Endodermal cell (in vitro differentiated cells): ENCODE measurements around the gene HK3. TPM values are rescaled to one million over a fixed set of nuclear protein-coding genes. Genes with fewer than 3 reads are reported as not detected.

Source experiments
- DNase-seq: peaks from one replicate; pipeline ENCODE4 v3.0.0-alpha.2; 2017
- H3K27ac ChIP-seq: 2 replicates; pipeline ENCODE4 v1.5.1; 2013; ENCODE audit warnings: mild to moderate bottlenecking, low read depth, low read length, moderate library complexity
- H3K27me3 ChIP-seq: 2 replicates; pipeline ENCODE4 v1.6.1; 2013; ENCODE audit warnings: mild to moderate bottlenecking, low read length, moderate library complexity; ENCODE audit not compliant: insufficient read depth, control insufficient read depth, poor library complexity, severe bottlenecking
- H3K36me3 ChIP-seq: 2 replicates; pipeline ENCODE4 v1.7.0; 2013; ENCODE audit warnings: mild to moderate bottlenecking, low read length, moderate library complexity; ENCODE audit not compliant: control insufficient read depth, insufficient read depth
- H3K4me1 ChIP-seq: one replicate; pipeline ENCODE4 v1.7.0; 2013; ENCODE audit warnings: low read length; ENCODE audit not compliant: control insufficient read depth, insufficient read depth
- H3K4me3 ChIP-seq: 2 replicates; pipeline ENCODE4 v1.5.1; 2013; ENCODE audit warnings: mild to moderate bottlenecking, low read length, moderate library complexity
- H3K9ac ChIP-seq: 2 replicates; pipeline ENCODE4 v1.6.1; 2013; ENCODE audit warnings: mild to moderate bottlenecking, low read length, moderate library complexity; ENCODE audit not compliant: poor library complexity, severe bottlenecking; ENCODE audit errors: extremely low read depth
- H3K9me3 ChIP-seq: 2 replicates; pipeline ENCODE4 v1.6.1; 2013; ENCODE audit warnings: mild to moderate bottlenecking, low read length, moderate library complexity; ENCODE audit not compliant: control insufficient read depth
- H3K27ac Mint-ChIP-seq: 2 replicates; pipeline ENCODE4 v1.8.0; 2020; ENCODE audit warnings: mixed read lengths
- H3K27me3 Mint-ChIP-seq: 2 replicates; pipeline ENCODE4 v1.8.0; 2021; ENCODE audit warnings: mild to moderate bottlenecking, mixed read lengths; ENCODE audit not compliant: insufficient read depth
- H3K36me3 Mint-ChIP-seq: 2 replicates; pipeline ENCODE4 v1.8.0; 2020; ENCODE audit warnings: low read depth, mixed read lengths
- H3K4me1 Mint-ChIP-seq: 2 replicates; pipeline ENCODE4 v1.8.0; 2020; ENCODE audit warnings: mixed read lengths
- H3K4me3 Mint-ChIP-seq: 2 replicates; pipeline ENCODE4 v1.8.0; 2020; ENCODE audit warnings: mild to moderate bottlenecking, moderate library complexity, mixed read lengths
- H3K9me3 Mint-ChIP-seq: 2 replicates; pipeline ENCODE4 v1.8.0; 2020; ENCODE audit warnings: mild to moderate bottlenecking, mixed read lengths
- WGBS, 2 experiments: methylation state at CpG; one replicate each; pipeline versions ENCODE4 v1.1.5 to v1.1.7; 2013; ENCODE audit warnings: missing lambda C conversion rate in 2 of 2, mixed read lengths in 1 of 2; ENCODE audit not compliant: insufficient coverage in 1 of 2, insufficient read length in 1 of 2; 5-methylcytosine and 5-hydroxymethylcytosine counted together
- total RNA-seq, 2 donors: library from RNA; stranded (reverse); fragmentation: NEBNext Ultra II Directional in 1 of 2; extraction: Animal tissue kit (Norgen Biotek cat#: 25700) in 1 of 2; gene quantifications; 2 replicates in 1 of 2; 3 replicates in 1 of 2; pipeline ENCODE4 v1.2.1, GENCODE V29; 2021
- TF ChIP-seq, protein P1 (sequence below): fragments of 200-600 bp; sonication (generic); conservative IDR thresholded peaks from 2 replicates; pipeline ENCODE4 v1.5.0; 2021; ENCODE audit warnings: antibody characterized with exemption, mild to moderate bottlenecking

The HK3 gene
- total RNA-seq, 2 donors from 2014 or later: 0.55 TPM; not detected in 1

DNA sequence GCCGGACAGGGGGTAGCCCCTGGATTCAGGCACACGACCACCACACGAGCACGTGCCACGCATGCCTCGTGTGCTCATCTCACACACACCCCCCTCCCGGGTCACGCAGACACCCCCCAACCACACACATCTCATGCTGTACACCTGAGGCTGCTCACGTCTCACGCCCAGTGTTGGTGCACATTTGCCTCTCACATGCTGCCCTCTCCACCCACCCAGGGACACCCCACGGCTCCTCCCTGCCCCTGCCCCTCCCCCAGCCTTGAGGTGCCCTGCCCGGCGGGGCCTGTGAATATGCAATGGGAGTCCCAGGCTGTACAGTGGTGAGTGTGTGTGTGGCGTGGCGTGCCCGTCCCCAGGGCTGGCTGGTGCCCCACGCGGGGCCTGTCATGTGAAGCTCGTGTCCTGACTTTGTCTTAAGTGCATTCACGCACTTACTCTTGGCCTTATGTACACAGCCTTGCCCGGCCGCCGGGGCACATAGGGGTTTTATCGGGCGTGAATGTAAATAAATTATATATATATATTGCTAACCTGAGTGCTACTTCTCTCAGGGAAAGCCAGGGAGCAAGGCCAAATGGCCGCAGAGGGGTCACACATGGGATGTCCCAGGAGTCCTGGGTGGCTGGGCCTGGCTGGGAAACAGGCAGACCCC, 18.7 kb downstream of the HK3 start:
- WGBS, 2 experiments: 95 to 96% methylated on average over 10 to 24 of the region's 26 CpGs
- Histone ChIP-seq H3K27ac (no peak overlapping the region), H3K36me3 (no peaks in the 10 kb centered on the region), H3K9me3 (no peaks in the 10 kb centered on the region), H3K9ac (no peak overlapping the region), H3K4me1 (no peaks in the 10 kb centered on the region), H3K4me3 (no peak overlapping the region), H3K27me3 (no peaks in the 10 kb centered on the region)
- no peaks in the 10 kb centered on the region for H3K9me3 Mint-ChIP-seq
- no peaks in the 10 kb centered on the region for H3K36me3 Mint-ChIP-seq
- no peaks in the 10 kb centered on the region for H3K27me3 Mint-ChIP-seq
- no peak overlapping the region for H3K4me3 Mint-ChIP-seq
- peaks cover 4% of the 10 kb centered on the region for H3K4me1 Mint-ChIP-seq
- TF ChIP-seq, protein P1, sequence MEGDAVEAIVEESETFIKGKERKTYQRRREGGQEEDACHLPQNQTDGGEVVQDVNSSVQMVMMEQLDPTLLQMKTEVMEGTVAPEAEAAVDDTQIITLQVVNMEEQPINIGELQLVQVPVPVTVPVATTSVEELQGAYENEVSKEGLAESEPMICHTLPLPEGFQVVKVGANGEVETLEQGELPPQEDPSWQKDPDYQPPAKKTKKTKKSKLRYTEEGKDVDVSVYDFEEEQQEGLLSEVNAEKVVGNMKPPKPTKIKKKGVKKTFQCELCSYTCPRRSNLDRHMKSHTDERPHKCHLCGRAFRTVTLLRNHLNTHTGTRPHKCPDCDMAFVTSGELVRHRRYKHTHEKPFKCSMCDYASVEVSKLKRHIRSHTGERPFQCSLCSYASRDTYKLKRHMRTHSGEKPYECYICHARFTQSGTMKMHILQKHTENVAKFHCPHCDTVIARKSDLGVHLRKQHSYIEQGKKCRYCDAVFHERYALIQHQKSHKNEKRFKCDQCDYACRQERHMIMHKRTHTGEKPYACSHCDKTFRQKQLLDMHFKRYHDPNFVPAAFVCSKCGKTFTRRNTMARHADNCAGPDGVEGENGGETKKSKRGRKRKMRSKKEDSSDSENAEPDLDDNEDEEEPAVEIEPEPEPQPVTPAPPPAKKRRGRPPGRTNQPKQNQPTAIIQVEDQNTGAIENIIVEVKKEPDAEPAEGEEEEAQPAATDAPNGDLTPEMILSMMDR: no peak
- DNase-seq: no peak
- H3K27ac Mint-ChIP-seq: no peak overlapping the region

DNA sequence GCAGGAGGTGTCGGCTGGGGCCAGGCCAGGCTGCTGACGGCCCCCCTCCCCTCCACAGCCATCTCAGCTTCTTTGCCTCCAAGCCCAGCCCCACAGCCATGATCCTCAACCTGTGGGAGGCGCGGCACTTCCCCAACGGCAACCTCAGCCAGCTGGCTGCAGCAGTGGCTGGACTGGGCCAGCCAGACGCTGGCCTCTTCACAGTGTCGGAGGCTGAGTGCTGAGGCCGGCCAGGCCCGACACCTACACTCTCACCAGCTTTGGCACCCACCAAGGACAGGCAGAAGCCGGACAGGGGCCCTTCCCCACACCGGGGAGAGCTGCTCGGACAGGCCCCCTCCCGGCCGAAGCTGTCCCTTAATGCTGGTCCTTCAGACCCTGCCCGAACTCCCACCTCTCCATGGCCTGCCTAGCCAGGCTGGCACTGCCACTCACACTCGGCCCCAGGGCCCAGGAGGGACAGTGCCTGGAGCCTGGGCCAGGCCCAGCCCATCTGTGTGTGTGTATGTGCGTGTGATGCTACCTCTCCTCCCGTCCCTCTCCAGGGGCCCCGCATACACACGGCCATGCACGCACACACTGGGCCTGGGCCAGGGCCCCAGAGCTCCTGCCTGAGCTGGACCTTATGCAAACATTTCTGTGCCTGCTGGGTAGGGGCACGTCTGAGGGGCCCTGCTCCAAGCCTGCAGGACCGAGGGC, 19.3 kb downstream of the HK3 start:
- WGBS, 2 experiments: 88 to 90% methylated on average over 10 to 23 of the region's 23 CpGs
- Histone ChIP-seq H3K4me3 (no peak overlapping the region), H3K9me3 (no peaks in the 10 kb centered on the region), H3K27ac (no peak overlapping the region), H3K27me3 (no peaks in the 10 kb centered on the region), H3K36me3 (no peaks in the 10 kb centered on the region), H3K9ac (no peak overlapping the region), H3K4me1 (no peaks in the 10 kb centered on the region)
- no peak for DNase-seq
- Mint-ChIP-seq H3K27ac (no peak overlapping the region), H3K4me3 (no peak overlapping the region), H3K4me1 (peaks cover 4% of the 10 kb centered on the region), H3K36me3 (no peaks in the 10 kb centered on the region), H3K9me3 (no peaks in the 10 kb centered on the region), H3K27me3 (no peaks in the 10 kb centered on the region)
- TF ChIP-seq, protein P1: no peak

DNA sequence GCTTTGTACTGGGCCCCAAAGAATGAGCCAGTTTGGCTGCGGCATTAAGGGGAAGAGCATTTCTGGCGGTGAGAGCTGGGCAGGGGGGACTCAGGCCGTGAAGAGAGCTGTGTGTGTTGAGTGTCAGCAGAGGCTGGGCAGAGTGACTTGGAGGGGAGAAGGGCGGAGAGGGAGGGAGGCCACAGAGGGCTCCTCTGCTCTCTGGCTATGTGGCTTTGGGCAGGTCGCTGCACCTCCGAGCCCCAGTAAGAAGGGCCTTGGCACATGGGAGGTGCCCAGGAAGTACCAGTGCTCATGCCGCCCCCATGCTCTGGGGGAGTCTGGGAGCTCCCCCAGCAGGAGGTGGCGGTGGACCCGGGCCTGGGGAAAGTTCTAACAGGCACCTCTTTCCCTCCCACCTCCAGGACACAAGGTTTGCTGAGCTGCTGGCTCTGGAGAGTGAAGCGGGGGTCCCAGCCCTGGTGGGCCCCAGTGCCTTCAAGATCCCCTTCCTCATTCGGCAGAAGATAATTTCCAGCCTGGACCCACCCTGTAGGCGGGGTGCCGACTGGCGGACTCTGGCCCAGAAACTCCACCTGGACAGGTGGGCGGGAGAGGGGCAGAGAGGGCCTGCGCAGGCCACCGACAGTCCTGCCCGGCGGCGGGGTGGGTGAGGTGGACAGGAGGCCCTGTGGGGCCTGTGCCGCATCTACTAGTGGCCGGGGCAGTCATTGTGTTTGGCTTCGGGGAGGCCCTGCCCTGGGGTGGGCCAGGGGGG, 20.1 kb downstream of the HK3 start:
- Histone ChIP-seq H3K4me3 (no peak overlapping the region), H3K27me3 (no peaks in the 10 kb centered on the region), H3K36me3 (no peaks in the 10 kb centered on the region), H3K4me1 (no peaks in the 10 kb centered on the region), H3K27ac (no peak overlapping the region), H3K9me3 (no peaks in the 10 kb centered on the region), H3K9ac (no peak overlapping the region)
- no peaks in the 10 kb centered on the region for H3K9me3 Mint-ChIP-seq
- no peak for DNase-seq
- H3K36me3 Mint-ChIP-seq: no peaks in the 10 kb centered on the region
- H3K4me3 Mint-ChIP-seq: no peak overlapping the region
- no peaks in the 10 kb centered on the region for H3K4me1 Mint-ChIP-seq
- TF ChIP-seq, protein P1: no peak
- H3K27ac Mint-ChIP-seq: no peak overlapping the region
- 87 to 89% methylated on average over 14 to 23 of the region's 23 CpGs for whole genome bisulfite sequencing, 2 experiments
- H3K27me3 Mint-ChIP-seq: no peaks in the 10 kb centered on the region
